ENCODE measurements around the gene PTPRE. TPM values are rescaled to one million over a fixed set of nuclear protein-coding genes. Genes with fewer than 3 reads are reported as not detected.

PTPRE gene
- total RNA-seq, 2 donors from 2014 or later = 6.5 to 8.9 TPM

- H3K27me3 ChIP-seq = peaks cover 0 to 3% of the 10 kb centered on the region in 2 donors
- DNase-seq (no peak), ATAC-seq (no peak)
- WGBS, 2 donors = 48 to 63% methylated on average over 12 to 13 of the region's 13 CpGs
- no peak overlapping the region for H3K4me3 ChIP-seq
- TF ChIP-seq CTCF (IDR thresholded peaks at IDR 0.05) = no peak
- no peak for TF ChIP-seq POLR2A (IDR thresholded peaks at IDR 0.05)
- no peaks in the 10 kb centered on the region for H3K9me3 ChIP-seq
- intact Hi-C loops (cut with DNase I) = no loop called here
- H3K4me1 ChIP-seq = no peaks in the 10 kb centered on the region
- no peaks in the 10 kb centered on the region for H3K36me3 ChIP-seq (replicated peaks in 1 of 2; ENCODE audit: insufficient read depth in 1 of 2, low read depth in 2 of 2)
- no peak overlapping the region for H3K27ac ChIP-seq
Measured at GRCh38 chr10:128080231-128080630, 173.3 kb downstream of the PTPRE start.

DNA sequence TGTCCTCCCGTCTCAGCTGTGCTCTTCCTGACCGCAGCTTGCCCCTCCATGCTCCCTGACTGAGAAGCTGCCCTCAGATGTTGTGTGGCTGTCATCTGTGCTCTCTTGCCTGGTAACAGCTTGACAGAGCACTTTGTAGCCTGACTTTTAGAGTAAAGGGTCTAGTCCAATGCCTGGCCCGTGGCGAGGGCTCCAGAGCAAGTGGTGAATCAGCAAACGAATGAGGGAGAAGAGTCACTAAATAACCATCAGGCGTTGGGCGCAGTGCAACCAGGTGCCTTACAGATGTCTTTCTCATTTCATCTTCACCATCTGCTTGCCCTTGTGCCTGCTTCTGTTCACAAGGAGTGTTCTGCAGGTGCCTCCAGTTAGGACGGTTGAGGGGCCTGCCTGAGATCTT is 173.7 kb downstream of the PTPRE start:
- no peak for TF ChIP-seq CTCF (IDR thresholded peaks at IDR 0.05)
- no peak for TF ChIP-seq POLR2A (IDR thresholded peaks at IDR 0.05)
- no peak overlapping the region for H3K4me3 ChIP-seq
- no peaks in the 10 kb centered on the region for H3K36me3 ChIP-seq (replicated peaks in 1 of 2; ENCODE audit: insufficient read depth in 1 of 2, low read depth in 2 of 2)
- DNase-seq = no peak
- no peak for ATAC-seq
- 76 to 82% methylated on average over 8 of the region's 8 CpGs for WGBS, 2 donors
- H3K9me3 ChIP-seq = no peaks in the 10 kb centered on the region
- intact Hi-C loops (cut with DNase I) = no loop called here
- H3K4me1 ChIP-seq = no peaks in the 10 kb centered on the region
- no peak overlapping the region for H3K27ac ChIP-seq
- H3K27me3 ChIP-seq = peaks cover 0 to 3% of the 10 kb centered on the region in 2 donors

DNA sequence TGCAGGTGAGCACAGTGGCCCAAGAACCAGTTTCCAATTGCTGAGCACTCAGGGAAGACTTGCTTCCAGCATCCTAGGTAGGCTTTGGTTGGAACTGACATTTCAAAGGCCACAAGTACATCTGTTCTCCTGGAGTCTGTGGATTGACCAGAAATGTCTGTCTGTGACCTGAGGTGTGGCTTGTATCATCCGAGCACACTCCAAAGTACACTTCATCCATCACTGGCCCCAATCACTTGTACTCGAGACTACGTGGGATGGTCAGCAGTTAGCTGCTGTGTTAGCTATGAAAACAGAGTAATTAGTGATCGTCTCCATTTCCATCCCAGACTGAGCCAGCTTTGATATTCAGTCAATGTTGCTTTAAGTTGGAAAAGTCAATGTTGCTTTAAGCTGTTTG is 174.3 kb downstream of the PTPRE start:
- DNase-seq = no peak
- 57 to 58% methylated on average over 4 of the region's 4 CpGs for WGBS, 2 donors
- no peak overlapping the region for H3K27ac ChIP-seq
- no peaks in the 10 kb centered on the region for H3K36me3 ChIP-seq (replicated peaks in 1 of 2; ENCODE audit: insufficient read depth in 1 of 2, low read depth in 2 of 2)
- intact Hi-C loops (cut with DNase I) = no loop called here
- H3K4me1 ChIP-seq = no peaks in the 10 kb centered on the region
- TF ChIP-seq CTCF (IDR thresholded peaks at IDR 0.05) = no peak
- TF ChIP-seq POLR2A (IDR thresholded peaks at IDR 0.05) = no peak
- no peak for ATAC-seq
- peaks cover 0 to 3% of the 10 kb centered on the region in 2 donors for H3K27me3 ChIP-seq
- no peaks in the 10 kb centered on the region for H3K9me3 ChIP-seq
- no peak overlapping the region for H3K4me3 ChIP-seq

DNA sequence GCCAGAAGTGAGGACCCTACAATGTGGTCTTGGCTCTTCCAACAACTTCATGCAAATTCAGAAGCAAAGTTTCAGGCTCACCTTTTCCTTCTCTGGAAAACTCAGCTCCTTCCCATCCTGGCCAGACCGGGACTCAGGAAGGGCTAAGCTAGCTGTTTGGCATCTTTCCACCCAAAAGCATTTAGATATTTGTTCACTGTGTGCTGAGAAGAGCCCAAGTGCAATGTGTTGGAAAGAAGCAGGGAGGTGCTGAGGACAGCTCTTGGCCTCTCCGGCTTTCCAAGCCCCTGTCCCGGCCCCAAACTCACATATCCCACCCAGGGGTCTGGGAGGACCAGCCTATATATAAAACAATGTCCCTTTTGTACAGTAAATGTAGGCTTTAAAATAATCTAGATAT is 174.8 kb downstream of the PTPRE start:
- Histone ChIP-seq H3K27ac (no peak overlapping the region), H3K36me3 (replicated peaks in 1 of 2; ENCODE audit: insufficient read depth in 1 of 2, low read depth in 2 of 2) (no peaks in the 10 kb centered on the region), H3K9me3 (no peaks in the 10 kb centered on the region), H3K4me1 (no peaks in the 10 kb centered on the region), H3K4me3 (no peak overlapping the region), H3K27me3 (peaks cover 0 to 3% of the 10 kb centered on the region in 2 donors)
- 38 to 48% methylated on average over 3 of the region's 3 CpGs for WGBS, 2 donors
- no peak for ATAC-seq
- no peak for DNase-seq
- intact Hi-C loops (cut with DNase I) = no loop called here
- TF ChIP-seq POLR2A (IDR thresholded peaks at IDR 0.05) = no peak
- TF ChIP-seq CTCF (IDR thresholded peaks at IDR 0.05) = no peak

DNA sequence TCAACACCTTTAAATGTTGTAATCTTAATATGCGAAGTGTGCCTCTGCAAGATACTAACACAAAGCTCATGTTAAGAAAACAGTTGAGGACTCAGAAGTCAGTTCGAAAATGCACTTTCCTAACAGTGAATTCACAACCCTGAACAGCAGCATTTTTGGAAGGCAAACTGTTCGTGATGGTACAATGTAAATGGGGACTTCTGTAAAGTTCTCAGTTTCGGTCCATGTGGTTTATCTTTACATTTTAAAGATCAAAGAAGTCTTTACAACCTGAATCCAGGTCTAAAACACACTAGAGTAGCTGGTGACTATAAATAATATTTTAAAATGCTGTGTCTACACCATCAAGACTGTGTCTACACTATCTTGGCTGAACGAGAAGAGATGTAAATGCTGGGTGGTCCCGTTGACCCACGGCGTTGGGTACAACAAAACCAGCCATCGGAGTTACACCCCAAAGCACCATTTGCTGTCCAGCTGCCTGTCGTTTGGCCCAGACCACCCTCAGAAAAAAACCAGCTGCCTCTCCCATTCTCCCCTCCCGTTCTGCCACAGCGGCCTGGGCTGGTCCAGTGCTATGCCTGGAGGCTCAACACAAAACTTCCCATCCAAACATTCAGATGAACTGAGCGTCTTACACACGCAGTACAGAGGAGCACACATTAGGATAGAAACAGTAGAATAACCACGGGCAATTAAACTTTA is 176.4 kb downstream of the PTPRE start:
- WGBS, 2 donors = 73 to 77% methylated on average over 12 to 15 of the region's 15 CpGs
- H3K36me3 ChIP-seq (replicated peaks in 1 of 2; ENCODE audit: insufficient read depth in 1 of 2, low read depth in 2 of 2) = no peaks in the 10 kb centered on the region
- intact Hi-C loops (cut with DNase I) = no loop called here
- no peak for DNase-seq
- ATAC-seq = no peak
- H3K4me1 ChIP-seq = no peaks in the 10 kb centered on the region
- no peaks in the 10 kb centered on the region for H3K9me3 ChIP-seq
- no peak overlapping the region for H3K27ac ChIP-seq
- H3K4me3 ChIP-seq = no peak overlapping the region
- no peaks in the 10 kb centered on the region for H3K27me3 ChIP-seq
- TF ChIP-seq CTCF (IDR thresholded peaks at IDR 0.05) = no peak
- TF ChIP-seq POLR2A (IDR thresholded peaks at IDR 0.05) = no peak

Data from body of pancreas (tissue), 4 donors.